ENCODE data around the gene SLC9A7.
"Not testable (repeated sequence)": the region's sequence is repeated elsewhere in the genome, so short reads cannot be mapped to it uniquely, and the experiment has no call there.

Gene SLC9A7

GRCh38 chrX:46758956-46759644 is at the start of gene SLC9A7:
TSS of gene SLC9A7 (minus strand) at chrX:46759118. CDS start at chrX:46759029, 89 bp downstream.
- DNase-seq, result peak; percentile 84

- no peak for DNase-seq
Measured at GRCh38 chrX:46805270-46805669, 46.4 kb upstream of the SLC9A7 start.

- no peak for DNase-seq
Measured at GRCh38 chrX:46803140-46803539, 44.2 kb upstream of the SLC9A7 start.

GRCh38 chrX:46796574-46797191 is 37.8 kb upstream of the SLC9A7 start:
- DNase-seq, result peak; percentile 81

GRCh38 chrX:46793386-46794143 is 34.6 kb upstream of the SLC9A7 start:
- DNase-seq, result no peak

- peak; percentile 72 for DNase-seq
Measured at GRCh38 chrX:46792810-46793188, 33.9 kb upstream of the SLC9A7 start.

GRCh38 chrX:46791927-46792809 is 33.2 kb upstream of the SLC9A7 start:
- peak; percentile 72 for DNase-seq

- DNase-seq, result no peak
Measured at GRCh38 chrX:46788902-46789301, 30.0 kb upstream of the SLC9A7 start.

GRCh38 chrX:46784437-46784836 is 25.5 kb upstream of the SLC9A7 start:
- DNase-seq, result not testable (repeated sequence)

GRCh38 chrX:46782034-46782433 is 23.1 kb upstream of the SLC9A7 start:
- DNase-seq, result no peak

GRCh38 chrX:46777971-46778810 is 19.3 kb upstream of the SLC9A7 start:
- peak; percentile 31 for DNase-seq

GRCh38 chrX:46770817-46771163 is 11.9 kb upstream of the SLC9A7 start:
- DNase-seq, result no peak

- no peak for DNase-seq
Measured at GRCh38 chrX:46770000-46770816, 11.3 kb upstream of the SLC9A7 start.

GRCh38 chrX:46762963-46763362 is 4.0 kb upstream of the SLC9A7 start:
- DNase-seq, result no peak

GRCh38 chrX:46759645-46759974 is 692 bp upstream of the SLC9A7 start:
- no peak for DNase-seq

- no peak for DNase-seq
Measured at GRCh38 chrX:46758163-46758955, 559 bp downstream of the SLC9A7 start.

GRCh38 chrX:46757593-46757992 is 1.3 kb downstream of the SLC9A7 start:
- no peak for DNase-seq

GRCh38 chrX:46757052-46757451 is 1.9 kb downstream of the SLC9A7 start:
- no peak for DNase-seq

- no peak for DNase-seq
Measured at GRCh38 chrX:46755671-46756070, 3.2 kb downstream of the SLC9A7 start.

GRCh38 chrX:46754586-46755061 is 4.3 kb downstream of the SLC9A7 start:
- no peak for DNase-seq
